Omental fat pad (tissue), 4 donors: ENCODE measurements around the gene RPL12. TPM values are rescaled to one million over a fixed set of nuclear protein-coding genes. Genes with fewer than 3 reads are reported as not detected.

Experiments
- ATAC-seq: fragments of 150-250 bp; one replicate; pipeline ENCODE4 v1.9.1; 2016; ENCODE audit warnings: mild to moderate bottlenecking, moderate library complexity; ENCODE audit not compliant: low FRiP score
- DNase-seq: peaks from one replicate; pipeline ENCODE4 v3.0.0-alpha.2; 2019; ENCODE audit warnings: low spot score
- total RNA-seq, 4 donors: library from RNA; depleted of rRNA; stranded (reverse); fragments of >200 nt; gene quantifications; one replicate each; pipeline ENCODE4 v1.1.0, GENCODE V29; 2016
- TF ChIP-seq, protein P1 (sequence below), 3 donors: fragments of 450-650 bp; IDR thresholded peaks; one replicate each; pipeline ENCODE4 v1.5.1; 2016 to 2017; ENCODE audit warnings: antibody characterized with exemption in 3 of 3, mild to moderate bottlenecking in 3 of 3, moderate library complexity in 2 of 3

The RPL12 gene
- total RNA-seq, 4 donors from 2014 or later = 2,044 to 2,498 (median 2,365) TPM

DNA sequence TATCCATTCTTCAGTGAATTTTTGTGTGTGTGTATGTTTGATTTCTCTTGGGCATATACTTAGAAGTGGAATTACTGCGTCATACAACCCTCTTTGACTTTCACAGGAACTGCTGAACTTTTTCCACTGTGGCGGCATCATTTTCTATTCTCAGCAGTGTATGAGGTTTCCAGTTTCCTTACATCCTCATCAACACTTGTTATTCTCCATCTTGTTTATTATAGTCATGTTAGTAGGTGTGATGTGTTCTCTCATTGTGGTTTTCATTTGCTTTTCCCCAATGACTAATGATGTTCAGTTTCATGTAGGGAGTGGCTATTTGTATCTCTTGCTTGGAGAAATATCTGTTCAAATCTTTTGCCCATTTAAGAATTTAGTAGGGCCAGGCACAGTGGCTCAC, 24.4 kb downstream of the RPL12 start:
- TF ChIP-seq, protein P1, sequence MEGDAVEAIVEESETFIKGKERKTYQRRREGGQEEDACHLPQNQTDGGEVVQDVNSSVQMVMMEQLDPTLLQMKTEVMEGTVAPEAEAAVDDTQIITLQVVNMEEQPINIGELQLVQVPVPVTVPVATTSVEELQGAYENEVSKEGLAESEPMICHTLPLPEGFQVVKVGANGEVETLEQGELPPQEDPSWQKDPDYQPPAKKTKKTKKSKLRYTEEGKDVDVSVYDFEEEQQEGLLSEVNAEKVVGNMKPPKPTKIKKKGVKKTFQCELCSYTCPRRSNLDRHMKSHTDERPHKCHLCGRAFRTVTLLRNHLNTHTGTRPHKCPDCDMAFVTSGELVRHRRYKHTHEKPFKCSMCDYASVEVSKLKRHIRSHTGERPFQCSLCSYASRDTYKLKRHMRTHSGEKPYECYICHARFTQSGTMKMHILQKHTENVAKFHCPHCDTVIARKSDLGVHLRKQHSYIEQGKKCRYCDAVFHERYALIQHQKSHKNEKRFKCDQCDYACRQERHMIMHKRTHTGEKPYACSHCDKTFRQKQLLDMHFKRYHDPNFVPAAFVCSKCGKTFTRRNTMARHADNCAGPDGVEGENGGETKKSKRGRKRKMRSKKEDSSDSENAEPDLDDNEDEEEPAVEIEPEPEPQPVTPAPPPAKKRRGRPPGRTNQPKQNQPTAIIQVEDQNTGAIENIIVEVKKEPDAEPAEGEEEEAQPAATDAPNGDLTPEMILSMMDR (IDR thresholded peaks at IDR 0.05) = no peak

DNA sequence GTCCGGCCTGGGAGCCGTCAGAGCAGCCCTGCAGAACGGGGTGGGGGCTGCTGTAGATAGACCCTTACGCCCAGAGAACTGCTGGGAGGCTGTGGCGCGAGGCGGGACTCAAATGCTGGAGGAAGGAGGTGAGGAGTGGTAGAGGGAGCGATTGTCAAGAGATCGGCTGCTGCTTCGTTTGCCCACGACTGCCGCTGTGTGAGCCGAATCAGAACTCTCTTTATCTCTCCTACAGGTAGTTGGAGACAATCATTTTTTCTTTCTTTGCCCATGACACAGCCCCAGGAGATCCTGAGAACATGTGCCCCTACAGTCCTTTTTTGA, 26.6 kb downstream of the RPL12 start:
- TF ChIP-seq, protein P1 (IDR thresholded peaks at IDR 0.05) = no peak
- no peak for ATAC-seq
- no peak for DNase-seq

More for the DNA sequence above, 24.4 kb downstream of the RPL12 start:
- DNase-seq (no peak), ATAC-seq (no peak)

DNA sequence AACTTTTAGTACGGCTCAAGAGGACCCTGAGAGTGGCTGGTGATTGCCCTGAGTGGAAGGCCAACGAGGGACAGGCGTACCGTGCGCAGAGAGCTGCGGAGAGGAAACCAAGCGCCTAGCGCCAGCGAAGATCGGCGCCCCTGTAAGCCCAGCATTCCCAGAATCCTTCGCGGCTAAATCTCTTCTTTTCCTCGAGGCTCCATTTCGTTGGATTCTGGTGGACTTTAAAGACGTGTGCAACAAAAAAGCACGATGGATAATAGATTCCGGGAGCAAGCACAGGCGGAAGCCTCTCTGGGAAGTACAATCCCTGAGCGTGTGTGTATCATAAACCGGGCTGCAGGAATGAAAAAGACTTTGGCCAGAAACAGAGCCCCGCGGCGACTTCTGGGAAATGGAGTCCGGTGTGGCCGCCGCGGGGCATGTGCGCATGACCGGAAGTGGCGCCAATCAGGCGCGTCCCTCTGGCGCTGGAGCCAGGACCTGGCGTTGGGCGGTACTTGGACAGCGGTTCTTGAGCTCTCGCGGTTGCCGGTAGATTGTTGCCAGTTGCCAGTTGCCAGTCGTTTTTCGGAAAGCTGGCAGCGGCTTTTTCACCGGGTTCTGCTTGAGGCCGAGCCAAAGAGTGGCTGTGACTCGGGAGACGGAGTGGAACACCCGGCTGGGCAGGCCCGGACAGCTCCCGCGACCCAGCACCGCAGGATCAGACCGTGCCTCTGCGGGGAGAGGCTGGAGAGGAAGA, 27.1 kb downstream of the RPL12 start, which contains the start of gene ZNF79:
Gene ZNF79, plus strand, starts transcription at position 449 of the 742 bp plus-strand sequence. CDS start 406 bp downstream, outside the sequence.
- ATAC-seq = peak; percentile 96
- peak; percentile 80 for DNase-seq

DNA sequence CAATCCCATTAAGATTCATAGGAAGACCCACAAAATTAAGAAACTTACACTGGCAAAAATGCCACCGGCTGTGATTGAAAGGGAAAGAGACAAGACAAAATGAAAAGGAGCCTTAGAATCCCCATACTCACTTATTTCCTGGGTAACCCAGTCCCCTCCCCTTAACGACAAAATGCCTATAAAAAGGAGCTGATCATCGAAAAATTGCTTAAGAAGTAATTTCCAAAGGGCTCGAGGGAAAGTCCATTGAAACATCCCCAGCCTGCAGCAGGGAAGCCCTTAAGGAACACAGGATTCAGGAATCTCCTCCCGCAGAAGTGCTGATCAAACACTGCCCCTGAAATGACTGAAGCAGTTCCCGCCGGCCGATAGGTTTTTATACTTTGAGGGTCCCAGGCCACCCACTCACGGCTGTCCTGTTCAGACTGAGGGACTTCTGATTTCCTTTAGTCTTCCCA, 27.7 kb downstream of the RPL12 start:
- DNase-seq (no peak), ATAC-seq (peak; percentile 19)
- TF ChIP-seq, protein P1 (IDR thresholded peaks at IDR 0.05) = no peak

More for the DNA sequence above, 27.1 kb downstream of the RPL12 start, which contains the start of gene ZNF79:
- TF ChIP-seq, protein P1 (IDR thresholded peaks at IDR 0.05) = no peak

DNA sequence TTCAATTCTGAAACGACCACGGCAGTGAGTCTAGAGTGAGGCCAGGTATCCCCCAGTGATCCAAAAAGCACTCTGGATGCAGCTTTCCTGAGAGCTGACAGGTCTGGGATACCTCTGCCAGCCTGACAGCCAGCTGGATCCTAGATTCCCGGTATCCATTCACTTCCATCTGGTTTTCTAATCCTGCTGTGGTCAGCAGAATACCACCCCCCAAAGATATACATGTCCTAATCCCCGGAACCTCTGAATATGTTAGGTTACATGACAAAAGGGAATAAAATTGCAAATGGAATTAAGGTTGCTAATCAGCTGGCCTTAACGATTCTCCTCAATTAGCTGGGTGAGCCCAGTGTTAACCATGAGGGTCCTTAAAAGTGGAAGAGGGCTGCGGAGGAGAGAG, 28.4 kb downstream of the RPL12 start:
- no peak for DNase-seq
- ATAC-seq = no peak
- TF ChIP-seq, protein P1 (IDR thresholded peaks at IDR 0.05) = no peak

DNA sequence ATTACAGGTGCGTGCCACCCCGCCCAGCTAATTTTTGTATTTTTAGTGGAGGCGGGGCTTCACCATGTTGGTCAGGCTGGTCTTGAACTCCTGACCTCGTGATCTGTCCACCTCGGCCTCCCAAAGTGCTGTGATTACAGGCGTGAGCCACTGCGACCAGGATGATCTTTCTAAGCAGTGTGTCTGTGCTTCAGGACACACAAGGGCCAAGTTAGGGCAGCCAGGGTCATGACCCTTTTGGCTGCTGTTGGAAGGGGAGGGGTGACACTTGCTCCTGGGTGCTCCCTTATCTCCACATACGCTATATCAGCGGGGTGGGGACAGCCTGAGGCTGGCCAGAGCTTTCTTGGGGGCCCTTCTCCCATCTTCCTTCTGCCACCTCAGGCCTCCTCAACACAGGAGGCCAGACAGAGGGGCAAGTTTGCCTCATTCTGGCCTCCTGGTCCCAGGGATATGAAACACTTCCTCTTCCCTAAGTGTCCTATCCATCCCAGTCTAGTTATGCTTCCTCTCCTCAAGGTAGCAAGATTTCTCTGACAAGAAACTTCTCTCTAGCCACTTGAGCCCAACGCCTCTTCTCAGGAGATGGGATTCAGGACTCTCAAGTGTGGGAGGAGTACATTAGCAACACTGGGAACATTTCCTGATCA, 28.9 kb downstream of the RPL12 start:
- TF ChIP-seq, protein P1 (IDR thresholded peaks at IDR 0.05) = no peak
- ATAC-seq (no peak), DNase-seq (no peak)
